A673 (cell line): ENCODE data around the gene ASB1. TPM values are rescaled to one million over a fixed set of nuclear protein-coding genes. Genes with fewer than 3 reads are reported as not detected.

Experiments
- BruUV-seq: library from RNA; stranded (reverse); fragments of 400-500 nt; replicated peaks from 2 replicates; lab custom pipeline; 2021; lab: Mats Ljungman, UMichigan
- CTCF ChIA-PET: fragments of 300-600 bp; sonication (Branson Sonifier 250); formaldehyde crosslinking; loops from one replicate; lab custom pipeline; 2022; ENCODE audit warnings: antibody characterized with exemption; lab: Charles Lee
- POLR2A ChIA-PET: fragments of 300-600 bp; sonication (Branson Sonifier 250); formaldehyde crosslinking; loops from one replicate; lab custom pipeline; 2022; ENCODE audit warnings: antibody characterized with exemption; ENCODE audit not compliant: low non-redundant PET; lab: Charles Lee
- DNase-seq: peaks from one replicate; pipeline ENCODE4 v3.0.0-alpha.2; 2015; ENCODE audit warnings: low spot score
- H3K27ac ChIP-seq: fragments of 200-600 bp; sonication (generic); 2 replicates; pipeline ENCODE4 v1.5.1; 2016; ENCODE audit warnings: mixed run types, low read depth, mild to moderate bottlenecking, mixed read lengths, antibody characterized with exemption, low read length; ENCODE audit not compliant: poor library complexity, severe bottlenecking
- H3K27me3 ChIP-seq: fragments of 200-600 bp; sonication (generic); replicated peaks from 2 replicates; pipeline ENCODE4 v1.6.1; 2017; ENCODE audit warnings: mixed run types, low read depth, mild to moderate bottlenecking, mixed read lengths, antibody characterized with exemption, low read length; ENCODE audit not compliant: insufficient read depth, poor library complexity
- H3K36me3 ChIP-seq: fragments of 200-600 bp; sonication (generic); 2 replicates; pipeline ENCODE4 v1.6.1; 2016; ENCODE audit warnings: mixed run types, mild to moderate bottlenecking, mixed read lengths, antibody characterized with exemption, low read length; ENCODE audit not compliant: insufficient read depth, poor library complexity, severe bottlenecking
- H3K4me1 ChIP-seq: fragments of 200-600 bp; sonication (generic); 2 replicates; pipeline ENCODE4 v1.6.1; 2017; ENCODE audit warnings: mixed run types, mild to moderate bottlenecking, mixed read lengths, antibody characterized with exemption, low read length; ENCODE audit not compliant: insufficient read depth, poor library complexity, severe bottlenecking
- H3K4me3 ChIP-seq: fragments of 200-600 bp; sonication (generic); 2 replicates; pipeline ENCODE4 v1.5.1; 2016; ENCODE audit warnings: low read depth, mixed run types, mild to moderate bottlenecking, mixed read lengths, low read length; ENCODE audit not compliant: poor library complexity, severe bottlenecking
- H3K9me3 ChIP-seq: fragments of 200-600 bp; sonication (generic); 2 replicates; pipeline ENCODE4 v1.6.1; 2016; ENCODE audit warnings: mixed run types, low read depth, mild to moderate bottlenecking, mixed read lengths, antibody characterized with exemption, low read length; ENCODE audit not compliant: poor library complexity, severe bottlenecking
- EZH2 ChIP-seq: fragments of 200-600 bp; sonication (generic); IDR thresholded peaks from 2 replicates; pipeline ENCODE4 v1.6.1; 2017; ENCODE audit warnings: borderline replicate concordance, low read depth, mild to moderate bottlenecking, mixed read lengths, antibody characterized with exemption, low read length; ENCODE audit not compliant: poor library complexity, severe bottlenecking
- intact Hi-C: fragments of 100-400 bp; cut with micrococcal nuclease; formaldehyde crosslinking; loops from one replicate; pipeline ENCODE4 v1.10.0; 2022; ENCODE audit not compliant: unreplicated experiment
- total RNA-seq: library from RNA; stranded (reverse); gene quantifications from 2 replicates; pipeline ENCODE4 v1.2.3, GENCODE V29; 2021
- TF ChIP-seq, protein P1 (sequence below): fragments of 300-800, 200-600 bp; sonication (generic); conservative IDR thresholded peaks from 2 replicates; pipeline ENCODE4 v1.5.1; 2017; ENCODE audit warnings: low read depth, mild to moderate bottlenecking, antibody characterized with exemption, low read length, moderate library complexity, mixed read lengths

The ASB1 gene
- total RNA-seq, 1 experiment from 2014 or later: 36.9 TPM

DNA sequence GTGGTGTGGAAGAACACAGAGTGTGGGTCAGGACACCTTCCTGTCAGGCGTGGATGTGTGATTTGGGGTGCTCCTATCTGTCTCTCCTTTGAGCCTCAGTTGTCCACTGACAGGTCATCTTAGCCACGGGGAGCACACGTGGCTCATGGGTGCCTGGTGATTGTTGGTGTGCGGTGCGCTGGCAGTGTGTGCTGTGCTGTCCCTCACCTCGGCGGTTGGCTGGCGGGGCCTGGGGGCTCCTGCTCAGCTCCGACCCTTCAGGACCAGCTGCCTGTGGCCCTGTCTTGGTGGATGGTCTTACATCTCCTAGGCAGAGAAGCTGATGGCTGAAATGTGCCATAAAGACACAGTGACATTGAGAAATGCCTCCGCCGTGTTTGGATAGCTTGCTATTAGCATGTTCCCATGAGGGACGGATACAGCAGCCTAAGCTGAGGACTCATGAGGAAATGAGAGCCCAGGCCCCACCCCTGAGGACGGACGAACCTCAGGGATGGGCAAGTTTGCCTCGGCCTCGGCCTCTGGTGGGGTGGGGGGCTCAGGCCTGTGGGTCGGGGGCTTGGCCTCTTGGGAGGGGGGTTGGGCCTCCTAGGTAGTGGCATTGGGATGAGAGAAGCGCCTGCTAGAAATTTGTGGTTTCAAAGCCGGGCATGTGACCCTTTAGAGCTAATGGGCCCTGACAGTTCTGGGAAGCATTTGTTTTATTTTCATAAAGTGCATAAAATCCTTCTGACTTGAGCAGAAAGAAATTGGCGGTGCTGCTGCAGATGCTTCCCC, 20.3 kb upstream of the ASB1 start:
- no TSS peak for BruUV-seq
- Histone ChIP-seq H3K27me3 (no peaks in the 10 kb centered on the region), H3K36me3 (no peaks in the 10 kb centered on the region), H3K27ac (no peak overlapping the region), H3K4me1 (no peaks in the 10 kb centered on the region), H3K9me3 (no peaks in the 10 kb centered on the region), H3K4me3 (no peak overlapping the region)
- intact Hi-C loops: no loop called here
- no peak for DNase-seq
- POLR2A ChIA-PET: no interaction called here
- CTCF ChIA-PET: no interaction called here
- TF ChIP-seq EZH2: no peak
- TF ChIP-seq, protein P1, sequence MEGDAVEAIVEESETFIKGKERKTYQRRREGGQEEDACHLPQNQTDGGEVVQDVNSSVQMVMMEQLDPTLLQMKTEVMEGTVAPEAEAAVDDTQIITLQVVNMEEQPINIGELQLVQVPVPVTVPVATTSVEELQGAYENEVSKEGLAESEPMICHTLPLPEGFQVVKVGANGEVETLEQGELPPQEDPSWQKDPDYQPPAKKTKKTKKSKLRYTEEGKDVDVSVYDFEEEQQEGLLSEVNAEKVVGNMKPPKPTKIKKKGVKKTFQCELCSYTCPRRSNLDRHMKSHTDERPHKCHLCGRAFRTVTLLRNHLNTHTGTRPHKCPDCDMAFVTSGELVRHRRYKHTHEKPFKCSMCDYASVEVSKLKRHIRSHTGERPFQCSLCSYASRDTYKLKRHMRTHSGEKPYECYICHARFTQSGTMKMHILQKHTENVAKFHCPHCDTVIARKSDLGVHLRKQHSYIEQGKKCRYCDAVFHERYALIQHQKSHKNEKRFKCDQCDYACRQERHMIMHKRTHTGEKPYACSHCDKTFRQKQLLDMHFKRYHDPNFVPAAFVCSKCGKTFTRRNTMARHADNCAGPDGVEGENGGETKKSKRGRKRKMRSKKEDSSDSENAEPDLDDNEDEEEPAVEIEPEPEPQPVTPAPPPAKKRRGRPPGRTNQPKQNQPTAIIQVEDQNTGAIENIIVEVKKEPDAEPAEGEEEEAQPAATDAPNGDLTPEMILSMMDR: no peak

DNA sequence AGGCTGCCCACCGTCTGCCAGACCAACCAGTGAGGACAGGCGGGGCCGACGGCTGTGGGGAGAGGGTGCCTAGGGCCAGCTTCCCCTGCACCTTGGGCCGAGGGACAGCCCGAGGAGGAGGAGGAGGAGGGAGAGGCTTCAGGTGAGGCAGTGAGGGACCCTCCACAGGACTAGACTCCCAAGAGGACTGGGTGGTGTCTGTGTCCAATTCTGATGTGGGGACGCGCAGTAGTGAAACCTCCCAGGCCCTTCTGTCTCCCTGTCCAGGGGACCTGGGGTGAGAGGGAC, 19.8 kb upstream of the ASB1 start:
- H3K9me3 ChIP-seq: no peaks in the 10 kb centered on the region
- no TSS peak for BruUV-seq
- ChIA-PET CTCF (no interaction called here), POLR2A (no interaction called here)
- no peaks in the 10 kb centered on the region for H3K36me3 ChIP-seq
- DNase-seq: no peak
- intact Hi-C loops: no loop called here
- H3K4me3 ChIP-seq: no peak overlapping the region
- TF ChIP-seq, protein P1: no peak
- TF ChIP-seq EZH2: no peak
- no peaks in the 10 kb centered on the region for H3K27me3 ChIP-seq
- no peaks in the 10 kb centered on the region for H3K4me1 ChIP-seq
- H3K27ac ChIP-seq: no peak overlapping the region

DNA sequence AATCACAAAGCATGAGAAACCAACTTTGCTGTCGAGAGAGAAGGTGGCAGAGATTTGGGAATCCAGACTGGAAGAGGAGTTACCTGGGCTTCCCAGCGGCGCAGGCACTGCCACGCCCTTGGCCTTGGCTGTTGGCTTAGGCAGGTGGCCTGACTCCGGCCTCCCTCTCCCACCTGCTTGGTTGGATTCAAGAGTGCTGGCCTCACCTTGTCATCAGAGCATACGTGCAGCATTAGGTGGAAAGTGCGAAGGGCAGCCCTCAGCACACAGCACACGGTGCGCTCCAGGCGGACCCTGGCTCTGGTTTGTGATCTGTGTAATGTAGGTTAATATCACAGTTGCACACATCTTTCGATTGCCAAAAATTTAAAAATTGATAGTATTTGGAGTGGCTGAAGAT, 19.2 kb upstream of the ASB1 start:
- Histone ChIP-seq H3K4me1 (no peaks in the 10 kb centered on the region), H3K9me3 (no peaks in the 10 kb centered on the region), H3K36me3 (no peaks in the 10 kb centered on the region), H3K4me3 (no peak overlapping the region), H3K27me3 (no peaks in the 10 kb centered on the region), H3K27ac (no peak overlapping the region)
- BruUV-seq: no TSS peak
- CTCF ChIA-PET: no interaction called here
- POLR2A ChIA-PET: no interaction called here
- intact Hi-C loops: no loop called here
- no peak for TF ChIP-seq EZH2
- TF ChIP-seq, protein P1: no peak
- no peak for DNase-seq
